Progenitor cell of endocrine pancreas (in vitro differentiated cells): ENCODE data around the gene SLC26A3. TPM values are rescaled to one million over a fixed set of nuclear protein-coding genes. Genes with fewer than 3 reads are reported as not detected.

Source experiments
- DNase-seq: peaks from one replicate; pipeline ENCODE4 v3.0.0; 2021; ENCODE audit warnings: low spot score; ENCODE audit not compliant: unreplicated experiment
- H3K27ac Mint-ChIP-seq: 2 replicates; pipeline ENCODE4 v1.8.0; 2021; ENCODE audit warnings: mild to moderate bottlenecking, moderate library complexity, mixed read lengths
- H3K27me3 Mint-ChIP-seq: 2 replicates; pipeline ENCODE4 v1.8.0; 2021; ENCODE audit warnings: mixed read lengths
- H3K36me3 Mint-ChIP-seq: 2 replicates; pipeline ENCODE4 v1.8.0; 2022; ENCODE audit warnings: mixed read lengths; ENCODE audit not compliant: insufficient read depth
- H3K4me1 Mint-ChIP-seq: 2 replicates; pipeline ENCODE4 v1.8.0; 2021; ENCODE audit warnings: low read depth, mixed read lengths
- H3K4me3 Mint-ChIP-seq: 2 replicates; pipeline ENCODE4 v1.8.0; 2021; ENCODE audit warnings: low read depth, mild to moderate bottlenecking, moderate library complexity, mixed read lengths
- H3K9me3 Mint-ChIP-seq: 2 replicates; pipeline ENCODE4 v1.8.0; 2021; ENCODE audit warnings: low read depth, mixed read lengths
- total RNA-seq: library from RNA; stranded (reverse); gene quantifications from 2 replicates; pipeline ENCODE4 v1.2.1, GENCODE V29; 2021
- TF ChIP-seq, protein P1 (sequence below): fragments of 200-600 bp; sonication (generic); IDR thresholded peaks from one replicate; pipeline ENCODE4 v1.5.0; 2021; ENCODE audit warnings: antibody characterized with exemption, mild to moderate bottlenecking; ENCODE audit not compliant: unreplicated experiment

SLC26A3 gene
- total RNA-seq, 1 donor from 2014 or later = 2.8 TPM

DNA sequence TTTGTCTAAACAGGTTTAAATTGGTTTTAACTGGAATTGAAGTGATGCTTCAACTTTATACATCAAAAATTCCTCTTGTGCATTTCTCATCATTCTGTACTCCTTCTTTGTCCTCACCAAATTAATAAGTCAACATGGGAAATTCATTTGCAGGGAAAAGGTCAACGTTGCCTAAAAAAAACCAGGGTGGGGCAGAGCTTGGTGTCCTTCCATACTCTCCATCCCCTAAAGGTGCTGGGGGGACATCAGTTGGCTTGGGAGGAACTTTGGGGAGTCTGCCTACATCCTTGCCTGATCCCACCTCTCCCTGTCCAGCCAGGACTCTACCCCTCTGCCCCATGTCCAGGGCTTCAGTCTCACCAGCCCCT, 34.1 kb upstream of the SLC26A3 start:
- peaks cover 55% of the 10 kb centered on the region for H3K4me1 Mint-ChIP-seq
- H3K4me3 Mint-ChIP-seq = no peak overlapping the region
- peaks cover 13% of the 10 kb centered on the region for H3K9me3 Mint-ChIP-seq
- TF ChIP-seq, protein P1, sequence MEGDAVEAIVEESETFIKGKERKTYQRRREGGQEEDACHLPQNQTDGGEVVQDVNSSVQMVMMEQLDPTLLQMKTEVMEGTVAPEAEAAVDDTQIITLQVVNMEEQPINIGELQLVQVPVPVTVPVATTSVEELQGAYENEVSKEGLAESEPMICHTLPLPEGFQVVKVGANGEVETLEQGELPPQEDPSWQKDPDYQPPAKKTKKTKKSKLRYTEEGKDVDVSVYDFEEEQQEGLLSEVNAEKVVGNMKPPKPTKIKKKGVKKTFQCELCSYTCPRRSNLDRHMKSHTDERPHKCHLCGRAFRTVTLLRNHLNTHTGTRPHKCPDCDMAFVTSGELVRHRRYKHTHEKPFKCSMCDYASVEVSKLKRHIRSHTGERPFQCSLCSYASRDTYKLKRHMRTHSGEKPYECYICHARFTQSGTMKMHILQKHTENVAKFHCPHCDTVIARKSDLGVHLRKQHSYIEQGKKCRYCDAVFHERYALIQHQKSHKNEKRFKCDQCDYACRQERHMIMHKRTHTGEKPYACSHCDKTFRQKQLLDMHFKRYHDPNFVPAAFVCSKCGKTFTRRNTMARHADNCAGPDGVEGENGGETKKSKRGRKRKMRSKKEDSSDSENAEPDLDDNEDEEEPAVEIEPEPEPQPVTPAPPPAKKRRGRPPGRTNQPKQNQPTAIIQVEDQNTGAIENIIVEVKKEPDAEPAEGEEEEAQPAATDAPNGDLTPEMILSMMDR = no peak
- DNase-seq = no peak
- no peaks in the 10 kb centered on the region for H3K27me3 Mint-ChIP-seq
- H3K27ac Mint-ChIP-seq = peak overlapping the region; percentile 65
- peaks cover 9% of the 10 kb centered on the region for H3K36me3 Mint-ChIP-seq

DNA sequence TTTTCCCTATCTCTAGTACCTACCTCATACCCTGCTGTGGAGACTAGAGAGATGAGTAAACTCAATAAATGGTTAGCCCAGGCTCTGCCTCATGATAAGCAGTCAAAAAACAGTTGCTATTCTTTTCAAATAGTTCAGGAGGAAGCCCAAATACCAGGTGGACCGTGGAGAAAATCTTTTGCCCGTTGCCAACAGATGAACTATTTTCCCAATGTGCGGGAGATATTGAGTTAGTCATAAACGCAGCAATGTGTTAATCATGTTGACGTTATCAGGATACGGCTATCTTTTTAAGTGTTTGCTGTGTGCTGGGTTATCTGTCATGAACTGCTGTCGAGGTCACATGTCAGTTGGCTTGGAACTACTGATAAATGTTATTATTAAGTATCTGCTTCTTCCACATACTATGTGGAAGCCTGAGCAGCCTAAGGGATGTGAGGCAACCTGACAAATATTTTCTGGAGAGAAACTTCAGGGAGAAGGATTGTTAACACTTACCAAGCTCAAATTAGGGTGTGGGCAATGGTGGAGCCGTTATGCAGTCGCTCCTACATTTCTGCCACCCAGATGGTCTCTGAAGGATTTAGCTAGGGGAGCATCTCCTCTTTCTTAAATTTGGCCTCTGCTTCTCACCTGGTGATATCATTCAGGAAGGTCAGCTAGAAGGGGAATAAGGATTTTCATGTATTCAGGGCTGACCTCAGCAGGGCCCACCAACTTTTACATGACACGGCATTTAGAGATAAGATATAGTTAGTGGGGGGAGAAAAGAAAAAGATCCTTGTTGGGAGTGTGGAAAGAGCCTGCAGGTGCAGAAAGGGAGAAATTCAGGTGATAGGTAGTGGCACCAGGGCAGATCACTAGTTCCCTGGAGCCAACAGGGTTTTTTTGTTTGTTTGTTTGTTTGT, 33.5 kb upstream of the SLC26A3 start:
- TF ChIP-seq, protein P1 = no peak
- H3K27ac Mint-ChIP-seq = peak overlapping the region; percentile 65
- H3K9me3 Mint-ChIP-seq = peaks cover 18% of the 10 kb centered on the region
- peaks cover 9% of the 10 kb centered on the region for H3K36me3 Mint-ChIP-seq
- H3K4me1 Mint-ChIP-seq = peaks cover 55% of the 10 kb centered on the region
- H3K4me3 Mint-ChIP-seq = peak overlapping the region; percentile 1
- DNase-seq = no peak
- H3K27me3 Mint-ChIP-seq = no peaks in the 10 kb centered on the region

DNA sequence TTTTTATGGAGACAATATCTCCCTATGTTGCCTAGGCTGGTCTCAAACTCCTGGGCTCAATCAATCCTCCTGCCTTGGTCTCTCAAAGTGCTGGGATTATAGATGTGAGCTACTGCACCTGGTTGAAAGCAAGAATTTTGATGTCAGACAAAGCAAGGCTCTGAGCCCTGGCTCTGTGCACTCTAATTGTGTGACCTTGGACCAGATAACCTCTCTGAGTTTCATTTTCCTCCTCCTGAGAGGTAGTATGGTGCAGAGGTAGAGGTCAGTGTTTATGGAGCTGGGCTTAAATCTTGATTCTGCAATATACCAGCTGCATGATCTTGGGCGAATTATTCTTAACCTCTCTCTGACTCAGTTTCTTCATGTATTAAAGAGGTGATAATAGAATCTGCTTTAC, 31.4 kb upstream of the SLC26A3 start:
- Mint-ChIP-seq H3K36me3 (peaks cover 9% of the 10 kb centered on the region), H3K9me3 (peaks cover 25% of the 10 kb centered on the region), H3K4me3 (no peak overlapping the region), H3K4me1 (peaks cover 55% of the 10 kb centered on the region), H3K27me3 (no peaks in the 10 kb centered on the region), H3K27ac (no peak overlapping the region)
- TF ChIP-seq, protein P1 = no peak
- DNase-seq = no peak

DNA sequence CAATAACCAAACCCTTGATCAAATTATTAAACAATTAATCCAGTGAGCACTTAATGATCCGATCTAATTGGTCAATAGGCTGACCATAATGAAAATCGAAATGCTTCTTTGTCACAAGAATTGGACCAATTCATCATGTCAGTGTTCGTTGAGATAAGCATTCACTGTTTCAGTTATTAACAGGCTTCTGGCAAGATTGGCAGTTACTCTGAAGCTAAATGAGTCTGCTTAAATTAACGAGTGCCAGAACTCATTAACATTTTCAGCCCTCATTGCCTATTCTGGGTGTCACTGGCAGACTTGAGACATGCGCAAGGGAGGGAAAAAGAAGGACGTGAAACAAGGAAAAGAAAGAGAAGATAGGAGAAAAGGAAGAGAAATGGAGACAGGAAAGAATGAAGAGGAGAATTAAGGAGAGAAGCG, 30.7 kb upstream of the SLC26A3 start:
- Mint-ChIP-seq H3K9me3 (peaks cover 25% of the 10 kb centered on the region), H3K36me3 (peaks cover 9% of the 10 kb centered on the region), H3K4me3 (peak overlapping the region; percentile 2), H3K4me1 (peaks cover 51% of the 10 kb centered on the region), H3K27me3 (no peaks in the 10 kb centered on the region), H3K27ac (no peak overlapping the region)
- TF ChIP-seq, protein P1 = no peak
- DNase-seq = no peak

DNA sequence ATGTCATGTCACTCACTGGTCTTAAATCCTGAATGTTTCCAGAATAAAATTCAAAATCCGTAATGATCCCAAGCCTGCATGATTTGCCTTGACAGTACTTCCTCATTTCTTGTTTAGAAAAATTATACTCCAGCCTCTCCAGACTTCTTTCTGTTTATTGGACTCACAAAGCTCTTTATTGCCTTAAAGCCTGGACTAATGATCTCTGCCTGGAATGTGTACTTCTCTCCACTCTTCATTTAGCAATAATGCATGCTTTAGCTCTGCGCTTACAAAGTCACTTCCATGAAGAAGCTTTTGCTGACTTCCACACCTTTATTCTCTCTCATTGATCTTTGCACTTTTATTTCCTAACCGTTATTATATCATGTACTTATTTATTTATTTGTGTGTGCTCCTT, 27.4 kb upstream of the SLC26A3 start:
- no peak for DNase-seq
- H3K9me3 Mint-ChIP-seq = peaks cover 25% of the 10 kb centered on the region
- peak overlapping the region; percentile 23 for H3K27ac Mint-ChIP-seq
- TF ChIP-seq, protein P1 = no peak
- peaks cover 22% of the 10 kb centered on the region for H3K4me1 Mint-ChIP-seq
- peaks cover 9% of the 10 kb centered on the region for H3K36me3 Mint-ChIP-seq
- H3K27me3 Mint-ChIP-seq = no peaks in the 10 kb centered on the region
- no peak overlapping the region for H3K4me3 Mint-ChIP-seq
